Osteoblast (primary cell): ENCODE data around the gene VRK1. TPM values are rescaled to one million over a fixed set of nuclear protein-coding genes. Genes with fewer than 3 reads are reported as not detected.

Experiments
- DNase-seq: peaks from one replicate; pipeline ENCODE4 v3.0.0; 2011; ENCODE audit warnings: low spot score, mixed read lengths; ENCODE audit not compliant: insufficient read length; ENCODE audit errors: missing footprints
- H2AFZ ChIP-seq: 2 replicates; pipeline ENCODE4 v1.6.0; 2011; ENCODE audit warnings: mild to moderate bottlenecking, low read length
- H3K27ac ChIP-seq: 2 replicates; pipeline ENCODE4 v1.5.1; 2011; ENCODE audit warnings: mild to moderate bottlenecking, low read depth, low read length, moderate library complexity
- H3K27me3 ChIP-seq: 2 replicates; pipeline ENCODE4 v1.6.0; 2012; ENCODE audit warnings: mild to moderate bottlenecking, control low read depth, inconsistent platforms, low read length, moderate library complexity; ENCODE audit not compliant: insufficient read depth
- H3K36me3 ChIP-seq: 2 replicates; pipeline ENCODE4 v1.5.1; 2011; ENCODE audit warnings: mild to moderate bottlenecking, low read length, control low read depth, moderate library complexity; ENCODE audit not compliant: insufficient read depth
- H3K4me1 ChIP-seq: 2 replicates; pipeline ENCODE4 v1.5.1; 2011; ENCODE audit warnings: mild to moderate bottlenecking, low read length, control low read depth, moderate library complexity; ENCODE audit not compliant: insufficient read depth
- H3K4me2 ChIP-seq: 2 replicates; pipeline ENCODE4 v1.6.0; 2011; ENCODE audit warnings: mild to moderate bottlenecking, low read length; ENCODE audit not compliant: insufficient read depth
- H3K4me3 ChIP-seq: fragments of 200-600 bp; sonication (generic); 3 replicates; pipeline ENCODE4 v1.5.1; 2012; ENCODE audit warnings: mild to moderate bottlenecking, low read length, inconsistent platforms; ENCODE audit not compliant: insufficient read depth
- H3K79me2 ChIP-seq: 2 replicates; pipeline ENCODE4 v1.6.0; 2012; ENCODE audit warnings: mild to moderate bottlenecking, low read length, control low read depth, inconsistent platforms; ENCODE audit not compliant: insufficient read depth
- H3K9me3 ChIP-seq: 2 replicates; pipeline ENCODE4 v1.5.1; 2011; ENCODE audit warnings: low read depth, low read length, control low read depth
- H4K20me1 ChIP-seq: 2 replicates; pipeline ENCODE4 v1.6.0; 2012; ENCODE audit warnings: mild to moderate bottlenecking, low read length, control low read depth; ENCODE audit not compliant: insufficient read depth
- CTCF ChIP-seq: IDR thresholded peaks from 2 replicates; pipeline ENCODE4 v1.5.1; 2011; ENCODE audit warnings: mild to moderate bottlenecking, low read depth, low read length, moderate library complexity; ENCODE audit errors: extremely low read depth
- total RNA-seq: library from RNA; depleted of rRNA; stranded (reverse); fragments of >200 nt; gene quantifications from 2 replicates; pipeline ENCODE4 v1.2.3, GENCODE V29; 2012

Gene VRK1
- total RNA-seq, 1 donor: 24.2 TPM

GRCh38 chr14:96909841-96910364 is 112.7 kb downstream of the VRK1 start:
- DNase-seq: no peak
- no peaks in the 10 kb centered on the region for H3K9me3 ChIP-seq
- H4K20me1 ChIP-seq: no peaks in the 10 kb centered on the region
- H3K4me2 ChIP-seq: no peak overlapping the region
- H3K4me1 ChIP-seq: no peaks in the 10 kb centered on the region
- H3K27ac ChIP-seq: no peak overlapping the region
- no peak overlapping the region for H2AFZ ChIP-seq
- H3K36me3 ChIP-seq: no peaks in the 10 kb centered on the region
- no peaks in the 10 kb centered on the region for H3K27me3 ChIP-seq
- no peaks in the 10 kb centered on the region for H3K79me2 ChIP-seq
- H3K4me3 ChIP-seq: no peak overlapping the region
- TF ChIP-seq CTCF: no peak

- no peaks in the 10 kb centered on the region for H3K79me2 ChIP-seq
- no peaks in the 10 kb centered on the region for H3K9me3 ChIP-seq
- no peak for TF ChIP-seq CTCF
Observed at GRCh38 chr14:96911499-96912149, 114.4 kb downstream of the VRK1 start.

GRCh38 chr14:96914571-96915128 is 117.5 kb downstream of the VRK1 start:
- Histone ChIP-seq H4K20me1 (no peaks in the 10 kb centered on the region), H3K79me2 (no peaks in the 10 kb centered on the region), H3K27me3 (no peaks in the 10 kb centered on the region), H2AFZ (no peak overlapping the region), H3K4me3 (no peak overlapping the region), H3K27ac (no peak overlapping the region), H3K4me2 (no peak overlapping the region), H3K4me1 (no peaks in the 10 kb centered on the region), H3K9me3 (no peaks in the 10 kb centered on the region), H3K36me3 (no peaks in the 10 kb centered on the region)
- TF ChIP-seq CTCF: no peak
- no peak for DNase-seq

More at GRCh38 chr14:96911499-96912149, 114.4 kb downstream of the VRK1 start:
- Histone ChIP-seq H3K27ac (no peak overlapping the region), H3K4me3 (no peak overlapping the region), H3K4me2 (no peak overlapping the region), H3K27me3 (no peaks in the 10 kb centered on the region), H4K20me1 (no peaks in the 10 kb centered on the region), H3K4me1 (no peaks in the 10 kb centered on the region), H3K36me3 (no peaks in the 10 kb centered on the region), H2AFZ (no peak overlapping the region)
- no peak for DNase-seq

- H3K36me3 ChIP-seq: no peaks in the 10 kb centered on the region
- H3K4me2 ChIP-seq: no peak overlapping the region
- no peaks in the 10 kb centered on the region for H3K27me3 ChIP-seq
- H4K20me1 ChIP-seq: no peaks in the 10 kb centered on the region
- no peaks in the 10 kb centered on the region for H3K4me1 ChIP-seq
- no peak for DNase-seq
- no peak for TF ChIP-seq CTCF
- H3K4me3 ChIP-seq: no peak overlapping the region
- H2AFZ ChIP-seq: no peak overlapping the region
- H3K9me3 ChIP-seq: no peaks in the 10 kb centered on the region
- no peak overlapping the region for H3K27ac ChIP-seq
- no peaks in the 10 kb centered on the region for H3K79me2 ChIP-seq
Observed at GRCh38 chr14:96915478-96915877, 118.3 kb downstream of the VRK1 start.
